GM23338 (cell line): ENCODE results near the gene FCER2. TPM values are rescaled to one million over a fixed set of nuclear protein-coding genes. Genes with fewer than 3 reads are reported as not detected.

Source experiments
- ATAC-seq: fragments of 200-7000 bp; cut with Tn5 transposase; 3 replicates; pipeline ENCODE4 v1.9.1; 2020
- DNase-seq: peaks from one replicate; pipeline ENCODE4 v3.0.0-alpha.2; 2015; ENCODE audit warnings: low spot score
- H2AFZ ChIP-seq: fragments of 200-600 bp; sonication (generic); 2 replicates; pipeline ENCODE4 v1.8.0; 2016; ENCODE audit warnings: antibody characterized with exemption, mild to moderate bottlenecking, moderate library complexity
- H3F3A ChIP-seq: fragments of 200-600 bp; sonication (generic); replicated peaks from 2 replicates; pipeline ENCODE4 v1.8.0; 2017; ENCODE audit warnings: antibody characterized with exemption, mixed run types, low read depth
- H3K27ac ChIP-seq: fragments of 200-600 bp; sonication (generic); 2 replicates; pipeline ENCODE4 v1.6.1; 2016; ENCODE audit warnings: low read depth
- H3K27me3 ChIP-seq: fragments of 200-600 bp; sonication (generic); 2 replicates; pipeline ENCODE4 v1.8.0; 2016; ENCODE audit warnings: mild to moderate bottlenecking, mixed run types, moderate library complexity; ENCODE audit not compliant: insufficient read depth
- H3K36me3 ChIP-seq: fragments of 200-600 bp; sonication (generic); 2 replicates; pipeline ENCODE4 v1.8.0; 2016; ENCODE audit warnings: mild to moderate bottlenecking; ENCODE audit not compliant: insufficient read depth
- H3K4me1 ChIP-seq: fragments of 200-600 bp; sonication (generic); 2 replicates; pipeline ENCODE4 v1.8.0; 2016; ENCODE audit warnings: mild to moderate bottlenecking, moderate library complexity; ENCODE audit not compliant: insufficient read depth
- H3K4me2 ChIP-seq: fragments of 200-600 bp; sonication (generic); 2 replicates; pipeline ENCODE4 v1.7.1; 2017; ENCODE audit warnings: mixed run types
- H3K4me3 ChIP-seq: fragments of 200-600 bp; sonication (generic); 2 replicates; pipeline ENCODE4 v1.6.1; 2016; ENCODE audit warnings: mixed run types
- H3K79me2 ChIP-seq: fragments of 200-600 bp; sonication (generic); replicated peaks from 2 replicates; pipeline ENCODE4 v1.8.0; 2017; ENCODE audit warnings: mild to moderate bottlenecking; ENCODE audit not compliant: insufficient read depth
- H3K9me2 ChIP-seq: fragments of 200-600 bp; sonication (generic); 2 replicates; pipeline ENCODE4 v1.8.0; 2017; ENCODE audit not compliant: insufficient read depth
- H4K20me1 ChIP-seq: fragments of 200-600 bp; sonication (generic); replicated peaks from 2 replicates; pipeline ENCODE4 v1.8.0; 2017; ENCODE audit warnings: mild to moderate bottlenecking; ENCODE audit not compliant: insufficient read depth
- H3K27ac Mint-ChIP-seq: 2 replicates; pipeline ENCODE4 v1.8.0; 2020; ENCODE audit warnings: inconsistent platforms, mild to moderate bottlenecking, moderate library complexity, mixed read lengths
- H3K27me3 Mint-ChIP-seq: 3 replicates; pipeline ENCODE4 v1.8.0; 2022; ENCODE audit warnings: low read depth, mild to moderate bottlenecking, moderate library complexity, mixed read lengths, inconsistent platforms; ENCODE audit not compliant: insufficient read depth, poor library complexity
- H3K36me3 Mint-ChIP-seq: 3 replicates; pipeline ENCODE4 v1.8.0; 2021; ENCODE audit warnings: low read depth, mild to moderate bottlenecking, inconsistent platforms, moderate library complexity, mixed read lengths
- H3K4me1 Mint-ChIP-seq: 3 replicates; pipeline ENCODE4 v1.8.0; 2020; ENCODE audit warnings: mild to moderate bottlenecking, inconsistent platforms, mixed read lengths
- H3K4me3 Mint-ChIP-seq: 3 replicates; pipeline ENCODE4 v1.8.0; 2021; ENCODE audit warnings: moderate library complexity, mild to moderate bottlenecking, inconsistent platforms, mixed read lengths
- H3K9me3 Mint-ChIP-seq: 3 replicates; pipeline ENCODE4 v1.8.0; 2020; ENCODE audit warnings: moderate library complexity, mild to moderate bottlenecking, inconsistent platforms, mixed read lengths
- CREB1 ChIP-seq: fragments of 250-450 bp; sonication (Bioruptor Pico); IDR thresholded peaks from 2 replicates; pipeline ENCODE4 v1.5.0; 2020; ENCODE audit warnings: low read depth, mild to moderate bottlenecking, moderate library complexity
- ETS1 ChIP-seq: IDR thresholded peaks from 2 replicates; pipeline ENCODE4 v1.6.1; 2016; ENCODE audit warnings: antibody characterized with exemption
- EZH2 ChIP-seq: fragments of 200-600 bp; sonication (generic); IDR thresholded peaks from one replicate; pipeline ENCODE4 v1.8.0; 2017; ENCODE audit warnings: antibody characterized with exemption, mild to moderate bottlenecking, low read depth; ENCODE audit not compliant: unreplicated experiment
- EZH2phosphoT487 ChIP-seq: fragments of 200-600 bp; sonication (generic); IDR thresholded peaks from one replicate; pipeline ENCODE4 v1.8.1; 2018; ENCODE audit warnings: antibody characterized with exemption; ENCODE audit not compliant: unreplicated experiment
- JUNB ChIP-seq: IDR thresholded peaks from one replicate; pipeline ENCODE4 v1.6.1; 2016; ENCODE audit warnings: antibody characterized with exemption; ENCODE audit not compliant: unreplicated experiment
- POLR2AphosphoS5 ChIP-seq: IDR thresholded peaks from 2 replicates; pipeline ENCODE4 v1.6.1; 2016; ENCODE audit warnings: antibody characterized with exemption, low read depth
- STAT1 ChIP-seq: IDR thresholded peaks from one replicate; pipeline ENCODE4 v1.6.1; 2016; ENCODE audit warnings: antibody characterized with exemption; ENCODE audit not compliant: unreplicated experiment
- ZNF114 ChIP-seq: fragments of 250-450 bp; sonication (Bioruptor Pico); IDR thresholded peaks from 2 replicates; pipeline ENCODE4 v1.5.0; 2020; ENCODE audit warnings: mild to moderate bottlenecking, moderate library complexity
- ZNF331 ChIP-seq: fragments of 250-450 bp; sonication (Bioruptor Pico); IDR thresholded peaks from 2 replicates; pipeline ENCODE4 v1.5.0; 2020; ENCODE audit warnings: low read depth, mild to moderate bottlenecking, moderate library complexity
- ZNF462 ChIP-seq: fragments of 250-450 bp; sonication (Bioruptor Pico); IDR thresholded peaks from 2 replicates; pipeline ENCODE4 v1.5.0; 2020; ENCODE audit warnings: mild to moderate bottlenecking, moderate library complexity
- polyA plus RNA-seq: library from polyadenylated mRNA; unstranded; fragments of >200 nt; fragmentation: Nextera tagmentation; extraction: Ambion mirVana; gene quantifications from 2 replicates; pipeline ENCODE4 v1.2.1, GENCODE V29; 2016
- total RNA-seq: library from RNA; depleted of rRNA; stranded (reverse); fragments of >200 nt; shearing (Covaris generic); gene quantifications from 2 replicates; pipeline ENCODE4 v1.2.3, GENCODE V29; 2014
- TF ChIP-seq, protein P1 (sequence below): IDR thresholded peaks from one replicate; pipeline ENCODE4 v1.6.1; 2018; ENCODE audit warnings: antibody characterized with exemption; ENCODE audit not compliant: unreplicated experiment

FCER2 gene
- total and polyA plus RNA-seq, 2 experiments from 2014 or later, result 0.29 TPM; not detected in 1

- peak; percentile 43 for DNase-seq
- Histone ChIP-seq H3K4me2 (no peak overlapping the region), H2AFZ (no peak overlapping the region), H3K27ac (no peak overlapping the region), H3K36me3 (no peaks in the 10 kb centered on the region), H3K27me3 (0 out of 2 replicates have a peak, but pooled peaks cover 2% of the 10 kb centered on the region), H3F3A (no peaks in the 10 kb centered on the region), H3K4me3 (no peak overlapping the region), H3K79me2 (no peaks in the 10 kb centered on the region), H4K20me1 (no peaks in the 10 kb centered on the region; the same call in 1 of the 2 replicates), H3K9me2 (peaks cover 4% of the 10 kb centered on the region; the same call in 1 of the 2 replicates), H3K4me1 (peaks cover 7% of the 10 kb centered on the region)
- TF ChIP-seq, protein P1, sequence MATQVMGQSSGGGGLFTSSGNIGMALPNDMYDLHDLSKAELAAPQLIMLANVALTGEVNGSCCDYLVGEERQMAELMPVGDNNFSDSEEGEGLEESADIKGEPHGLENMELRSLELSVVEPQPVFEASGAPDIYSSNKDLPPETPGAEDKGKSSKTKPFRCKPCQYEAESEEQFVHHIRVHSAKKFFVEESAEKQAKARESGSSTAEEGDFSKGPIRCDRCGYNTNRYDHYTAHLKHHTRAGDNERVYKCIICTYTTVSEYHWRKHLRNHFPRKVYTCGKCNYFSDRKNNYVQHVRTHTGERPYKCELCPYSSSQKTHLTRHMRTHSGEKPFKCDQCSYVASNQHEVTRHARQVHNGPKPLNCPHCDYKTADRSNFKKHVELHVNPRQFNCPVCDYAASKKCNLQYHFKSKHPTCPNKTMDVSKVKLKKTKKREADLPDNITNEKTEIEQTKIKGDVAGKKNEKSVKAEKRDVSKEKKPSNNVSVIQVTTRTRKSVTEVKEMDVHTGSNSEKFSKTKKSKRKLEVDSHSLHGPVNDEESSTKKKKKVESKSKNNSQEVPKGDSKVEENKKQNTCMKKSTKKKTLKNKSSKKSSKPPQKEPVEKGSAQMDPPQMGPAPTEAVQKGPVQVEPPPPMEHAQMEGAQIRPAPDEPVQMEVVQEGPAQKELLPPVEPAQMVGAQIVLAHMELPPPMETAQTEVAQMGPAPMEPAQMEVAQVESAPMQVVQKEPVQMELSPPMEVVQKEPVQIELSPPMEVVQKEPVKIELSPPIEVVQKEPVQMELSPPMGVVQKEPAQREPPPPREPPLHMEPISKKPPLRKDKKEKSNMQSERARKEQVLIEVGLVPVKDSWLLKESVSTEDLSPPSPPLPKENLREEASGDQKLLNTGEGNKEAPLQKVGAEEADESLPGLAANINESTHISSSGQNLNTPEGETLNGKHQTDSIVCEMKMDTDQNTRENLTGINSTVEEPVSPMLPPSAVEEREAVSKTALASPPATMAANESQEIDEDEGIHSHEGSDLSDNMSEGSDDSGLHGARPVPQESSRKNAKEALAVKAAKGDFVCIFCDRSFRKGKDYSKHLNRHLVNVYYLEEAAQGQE, result no peak
- TF ChIP-seq STAT1 (no peak), JUNB (no peak)
- Mint-ChIP-seq H3K27me3 (peaks cover 13% of the 10 kb centered on the region), H3K4me1 (no peaks in the 10 kb centered on the region; the same call in 1 of the 3 replicates), H3K36me3 (peaks cover 11% of the 10 kb centered on the region; the same call in 2 of the 3 replicates), H3K27ac (no peak overlapping the region), H3K4me3 (no peak overlapping the region), H3K9me3 (no peaks in the 10 kb centered on the region)
- ATAC-seq, result peak; percentile 46
Measured at GRCh38 chr19:7689165-7689564, 12.8 kb downstream of the FCER2 start.

DNA sequence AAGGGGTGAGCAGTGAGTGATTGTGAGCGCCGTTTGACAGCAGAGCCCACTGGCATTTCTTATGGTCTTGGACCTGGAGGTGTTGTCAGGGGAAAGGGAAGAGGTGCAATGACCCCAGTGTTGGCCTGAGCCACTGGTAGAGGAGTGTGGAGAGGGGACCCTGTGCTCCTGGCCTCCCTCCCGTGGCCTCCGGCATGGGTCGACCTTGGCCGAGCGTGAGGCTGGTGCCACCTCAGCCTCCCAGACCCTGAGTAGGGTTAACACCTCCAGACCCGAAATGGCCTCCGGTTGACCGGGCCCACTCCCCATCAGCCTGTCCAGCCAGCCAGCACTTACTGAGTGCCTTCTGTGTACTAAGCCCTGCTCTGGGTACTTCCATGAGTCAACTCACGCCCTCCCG is 14.8 kb downstream of the FCER2 start:
- Histone ChIP-seq H2AFZ (no peak overlapping the region), H3K4me3 (no peak overlapping the region), H3K4me1 (peaks cover 7% of the 10 kb centered on the region), H3F3A (0 out of 2 replicates have a peak, but pooled peaks cover 3% of the 10 kb centered on the region), H3K4me2 (no peak overlapping the region), H4K20me1 (peaks cover 8% of the 10 kb centered on the region), H3K79me2 (no peaks in the 10 kb centered on the region), H3K27ac (no peak overlapping the region), H3K9me2 (peaks cover 4% of the 10 kb centered on the region; the same call in 1 of the 2 replicates), H3K36me3 (no peaks in the 10 kb centered on the region; the same call in 1 of the 2 replicates), H3K27me3 (0 out of 2 replicates have a peak, but pooled peaks cover 2% of the 10 kb centered on the region)
- Mint-ChIP-seq H3K4me3 (no peak overlapping the region), H3K27ac (no peak overlapping the region), H3K36me3 (peaks cover 28% of the 10 kb centered on the region), H3K4me1 (no peaks in the 10 kb centered on the region; the same call in 1 of the 3 replicates), H3K27me3 (peaks cover 15% of the 10 kb centered on the region), H3K9me3 (no peaks in the 10 kb centered on the region)
- DNase-seq (no peak), ATAC-seq (no peak)
- TF ChIP-seq JUNB (no peak), EZH2 (no peak), EZH2phosphoT487 (no peak), CREB1 (CRISPR knock-in tag) (no peak), POLR2AphosphoS5 (no peak), STAT1 (no peak), ZNF114 (no peak), ZNF462 (no peak), ZNF331 (CRISPR knock-in tag) (no peak), ETS1 (no peak)
